ENCODE measurements around the gene RPLP2.

The RPLP2 gene

DNA sequence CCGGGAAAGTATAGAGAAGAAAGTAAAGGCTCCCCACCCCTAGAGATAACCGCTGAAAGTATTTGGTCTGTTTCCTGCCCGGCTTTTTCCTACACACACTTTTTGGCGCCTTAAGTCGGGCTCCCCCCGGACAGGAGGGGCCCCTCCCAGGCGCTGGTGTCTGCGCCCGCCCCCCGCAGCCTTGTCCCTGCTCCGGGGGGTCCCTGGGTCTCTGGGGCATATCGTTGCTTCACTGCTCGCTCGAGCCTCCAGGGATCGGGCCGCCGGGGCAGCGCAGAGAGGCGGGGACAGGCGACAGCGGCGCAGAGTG, 17.0 kb downstream of the RPLP2 start:
- DNase-seq, result no peak

DNA sequence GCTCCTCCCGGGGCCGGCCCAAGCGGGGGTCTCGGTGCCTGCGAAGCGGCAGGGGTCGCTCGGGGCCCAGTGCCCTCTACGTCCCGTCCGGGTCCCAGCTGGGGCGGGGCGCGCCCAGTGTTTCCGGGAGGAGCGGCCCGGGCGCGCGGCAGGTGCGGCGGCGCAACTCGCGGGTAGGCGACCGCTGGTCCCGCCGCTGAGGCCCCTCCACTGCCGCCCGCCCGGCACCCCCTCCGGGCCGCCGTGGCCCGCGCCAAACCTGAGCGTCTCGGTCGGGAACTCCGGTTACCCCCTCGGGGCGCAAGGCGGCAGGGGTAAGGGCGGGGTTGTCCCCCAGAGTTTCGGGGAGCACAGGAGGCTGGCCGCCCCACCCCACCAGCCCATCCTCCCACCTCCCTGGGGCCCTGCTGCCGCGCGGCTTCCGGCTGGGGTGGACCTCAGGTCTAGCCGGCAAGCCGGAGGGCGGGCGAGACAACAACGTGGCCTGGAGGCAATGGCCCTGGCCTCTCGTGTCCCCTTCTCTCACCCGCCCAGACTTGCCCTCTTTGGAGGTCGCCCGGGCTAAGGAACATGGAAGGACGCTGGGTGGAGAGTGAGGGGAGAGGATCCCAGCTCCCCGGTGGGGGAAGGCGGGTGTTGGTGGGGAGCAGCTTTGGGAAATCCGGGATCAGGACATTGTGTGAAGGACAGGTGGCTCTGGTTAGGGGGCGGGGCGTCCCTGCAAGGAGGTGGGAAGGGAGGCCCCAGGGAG, 17.6 kb downstream of the RPLP2 start:
- DNase-seq, result peak; percentile 63

DNA sequence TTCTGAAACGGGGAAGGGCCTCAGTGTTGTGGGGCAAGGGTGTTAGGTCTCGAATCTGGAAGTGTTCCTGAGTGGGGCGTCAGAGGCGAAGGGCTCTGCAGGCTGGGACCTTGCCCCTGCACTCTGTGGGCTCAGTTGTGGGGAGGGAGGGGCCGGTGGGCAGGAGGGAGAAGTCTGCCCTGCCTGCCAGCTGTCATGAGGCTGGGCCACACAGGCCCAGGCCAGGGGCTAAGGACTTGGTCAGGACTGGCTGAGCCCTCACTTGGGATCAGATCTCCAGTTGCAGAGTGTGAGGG, 18.1 kb downstream of the RPLP2 start, which contains the start of gene CRACR2B:
TSS of gene CRACR2B (plus strand) at position 23 of the 296 bp plus-strand sequence. CDS start 689 bp downstream, outside the sequence.
- DNase-seq, result no peak

DNA sequence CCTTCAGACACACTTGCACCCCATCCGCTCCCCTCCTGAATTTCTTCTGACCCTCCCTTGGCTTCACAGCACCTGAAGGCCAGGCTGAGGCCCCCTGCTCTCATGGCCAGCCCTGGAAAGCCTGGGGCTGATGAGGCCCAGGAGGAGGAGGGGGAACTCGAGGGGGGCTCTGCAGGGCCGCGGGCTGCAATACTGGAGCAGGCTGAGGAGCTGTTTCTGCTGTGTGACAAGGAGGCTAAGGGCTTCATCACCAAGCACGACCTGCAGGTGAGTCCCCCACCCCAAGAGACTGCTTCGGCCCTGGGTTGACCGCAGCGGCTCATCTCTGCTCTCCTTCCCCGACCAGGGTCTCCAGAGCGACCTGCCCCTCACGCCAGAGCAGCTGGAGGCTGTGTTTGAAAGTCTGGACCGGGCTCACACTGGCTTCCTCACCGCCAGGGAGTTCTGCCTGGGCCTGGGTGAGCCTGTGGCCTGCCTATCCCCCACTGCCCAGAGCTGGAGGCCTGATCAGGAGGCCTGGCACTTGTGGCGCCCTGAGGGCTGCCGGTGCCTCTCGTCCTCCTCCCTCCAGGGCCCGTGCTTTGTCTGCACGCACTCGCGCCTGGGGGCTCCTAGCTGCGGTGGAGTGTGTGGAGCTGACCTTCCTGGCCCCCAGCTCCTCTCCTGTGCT, 18.9 kb downstream of the RPLP2 start:
- DNase-seq, result no peak

DNA sequence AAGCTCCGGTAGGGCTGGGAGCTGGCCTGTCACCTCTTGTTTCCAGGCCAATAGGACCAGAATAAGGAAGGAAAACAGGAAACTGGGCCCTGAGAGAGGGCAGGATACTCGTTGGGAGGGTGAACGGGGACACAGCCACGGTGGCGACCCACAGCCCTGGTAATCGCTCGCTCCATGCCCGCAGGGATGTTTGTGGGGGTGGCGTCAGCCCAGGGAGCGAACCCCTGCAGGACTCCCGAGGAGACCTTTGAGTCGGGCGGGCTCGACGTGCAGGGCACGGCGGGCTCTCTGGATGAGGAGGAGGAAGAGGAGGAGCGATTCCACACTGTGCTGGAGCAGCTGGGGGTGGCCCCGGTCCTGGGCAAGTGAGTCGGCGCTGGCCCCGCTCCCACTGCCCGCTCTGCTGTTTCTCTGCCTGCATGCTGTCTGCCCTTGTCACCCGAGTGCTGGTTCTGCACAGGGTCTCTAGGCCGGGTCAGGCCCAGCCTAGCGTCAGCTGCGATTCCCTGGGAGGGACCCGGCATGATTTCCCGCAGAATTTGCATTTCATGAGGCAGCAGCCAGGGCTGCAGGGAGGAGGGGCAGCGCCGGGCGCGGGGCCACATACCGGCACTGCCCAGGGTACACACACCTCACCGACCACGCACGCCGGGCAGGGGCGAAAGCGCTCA, 19.5 kb downstream of the RPLP2 start:
- no peak for DNase-seq

DNA sequence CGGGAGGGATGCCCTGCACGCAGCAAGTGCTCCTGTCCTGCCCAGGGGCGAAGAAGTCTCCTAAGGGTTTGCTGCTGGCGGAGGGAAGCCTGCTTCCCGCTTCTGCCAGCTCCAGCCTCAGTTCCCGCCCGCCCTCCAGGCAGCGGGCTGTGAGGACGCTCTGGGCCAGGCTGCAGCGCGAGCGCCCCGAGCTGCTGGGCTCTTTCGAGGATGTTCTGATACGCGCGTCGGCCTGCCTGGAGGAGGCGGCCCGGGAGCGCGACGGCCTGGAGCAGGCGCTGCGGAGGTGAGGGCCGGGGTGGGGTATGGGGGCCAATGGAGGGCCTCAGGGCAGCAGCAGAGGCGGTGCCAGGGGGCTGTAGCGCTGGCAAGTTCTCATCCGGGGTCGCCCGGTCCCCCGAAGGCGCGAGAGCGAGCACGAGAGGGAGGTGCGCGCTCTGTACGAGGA, 20.1 kb downstream of the RPLP2 start:
- no peak for DNase-seq

DNA sequence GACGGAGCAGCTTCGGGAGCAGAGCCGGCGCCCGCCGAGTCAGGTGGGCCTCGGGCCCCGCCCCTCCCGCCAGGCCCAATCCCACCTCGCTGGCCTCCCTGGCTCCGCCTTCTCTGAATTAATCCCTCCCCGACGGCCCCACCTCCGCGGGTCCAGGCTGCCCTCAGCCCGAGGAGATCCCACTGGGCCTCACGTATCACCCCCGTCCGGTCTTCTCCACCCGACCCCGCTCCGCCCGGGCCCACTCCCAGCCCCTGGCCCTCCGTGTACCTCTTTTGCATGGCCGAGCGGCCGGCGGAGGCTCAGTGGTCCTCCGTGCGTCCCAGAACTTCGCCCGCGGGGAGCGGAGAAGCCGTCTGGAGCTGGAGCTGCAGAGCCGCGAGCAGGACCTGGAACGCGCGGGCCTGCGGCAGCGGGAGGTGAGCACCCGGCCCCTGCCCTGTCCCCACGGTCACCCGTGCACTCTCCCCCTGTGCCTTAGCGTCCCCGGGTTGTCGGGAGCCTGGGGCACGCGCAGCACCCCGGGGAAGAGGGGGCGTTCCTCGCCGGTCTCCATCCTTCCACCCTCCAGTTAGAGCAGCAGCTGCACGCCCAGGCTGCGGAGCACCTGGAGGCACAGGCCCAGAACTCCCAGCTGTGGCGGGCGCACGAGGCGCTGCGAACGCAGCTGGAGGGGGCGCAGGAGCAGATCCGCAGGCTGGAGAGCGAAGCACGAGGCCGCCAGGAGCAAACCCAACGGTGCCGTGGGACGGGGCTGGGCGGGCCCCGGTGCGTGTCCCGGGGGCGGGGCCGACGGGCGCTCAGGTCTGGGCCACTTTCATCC, 20.7 kb downstream of the RPLP2 start:
- peak; percentile 94 for DNase-seq

DNA sequence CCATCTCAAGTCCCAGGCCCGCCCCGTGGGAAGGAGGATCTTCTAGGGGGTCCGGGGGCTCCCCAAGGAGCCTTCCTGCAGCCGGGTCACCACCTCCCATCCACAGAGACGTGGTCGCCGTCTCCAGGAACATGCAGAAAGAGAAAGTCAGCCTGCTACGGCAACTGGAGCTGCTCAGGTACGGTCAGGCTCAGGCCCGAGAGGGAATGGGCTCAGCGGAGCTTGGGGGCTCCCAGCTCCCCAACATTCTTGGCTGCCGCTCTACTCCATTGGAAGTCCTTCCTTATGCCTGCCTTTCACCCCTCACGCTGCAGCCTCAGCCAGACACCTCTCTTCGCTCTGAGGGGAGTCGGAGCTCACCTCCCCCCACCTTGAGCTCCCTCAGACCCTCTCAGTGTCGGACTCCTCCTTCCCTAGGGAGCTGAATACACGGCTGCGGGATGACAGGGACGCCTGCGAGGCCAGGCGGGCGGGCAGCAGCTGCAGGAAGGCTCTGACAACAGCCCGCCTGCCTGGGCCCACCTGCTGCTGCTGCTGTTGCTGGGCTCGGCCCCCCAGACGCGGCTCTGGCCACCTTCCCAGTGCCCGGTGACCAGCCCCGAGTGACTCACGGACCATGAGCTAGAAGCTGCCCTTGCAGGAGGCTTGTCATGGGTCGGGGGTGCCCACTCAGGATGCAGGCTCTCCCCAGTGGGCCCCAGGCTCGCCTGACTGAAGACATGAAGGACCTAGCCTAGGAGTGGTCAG, 21.5 kb downstream of the RPLP2 start:
- DNase-seq, result peak; percentile 43

DNA sequence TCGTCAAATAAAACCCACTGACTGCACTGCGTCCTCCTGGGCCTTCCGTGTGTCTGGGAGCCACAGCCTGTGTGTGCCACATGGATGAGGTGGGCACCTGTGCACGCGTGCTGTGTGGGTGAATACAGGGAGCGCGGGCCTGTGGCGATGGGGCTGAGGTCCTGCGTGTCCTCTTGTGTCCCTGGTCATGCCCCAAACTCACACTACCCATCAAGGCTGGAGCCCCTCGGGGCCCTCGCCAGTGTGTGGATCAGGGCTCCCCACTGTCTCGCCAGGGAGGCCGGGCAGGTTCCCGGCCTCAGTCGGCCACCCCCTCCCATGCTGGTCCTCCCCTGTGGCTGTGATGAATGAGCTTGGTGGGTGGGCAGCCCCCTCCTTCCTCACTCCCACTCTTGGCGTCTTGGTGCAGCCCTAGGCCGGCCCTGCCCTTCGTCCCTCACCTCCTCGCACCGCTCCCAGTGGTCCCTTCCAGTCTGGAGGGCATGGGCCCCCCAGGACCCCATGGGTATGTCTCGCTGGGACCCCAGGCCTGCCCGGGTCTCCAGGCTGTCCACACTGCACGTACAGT, 22.3 kb downstream of the RPLP2 start:
- DNase-seq, result no peak

DNA sequence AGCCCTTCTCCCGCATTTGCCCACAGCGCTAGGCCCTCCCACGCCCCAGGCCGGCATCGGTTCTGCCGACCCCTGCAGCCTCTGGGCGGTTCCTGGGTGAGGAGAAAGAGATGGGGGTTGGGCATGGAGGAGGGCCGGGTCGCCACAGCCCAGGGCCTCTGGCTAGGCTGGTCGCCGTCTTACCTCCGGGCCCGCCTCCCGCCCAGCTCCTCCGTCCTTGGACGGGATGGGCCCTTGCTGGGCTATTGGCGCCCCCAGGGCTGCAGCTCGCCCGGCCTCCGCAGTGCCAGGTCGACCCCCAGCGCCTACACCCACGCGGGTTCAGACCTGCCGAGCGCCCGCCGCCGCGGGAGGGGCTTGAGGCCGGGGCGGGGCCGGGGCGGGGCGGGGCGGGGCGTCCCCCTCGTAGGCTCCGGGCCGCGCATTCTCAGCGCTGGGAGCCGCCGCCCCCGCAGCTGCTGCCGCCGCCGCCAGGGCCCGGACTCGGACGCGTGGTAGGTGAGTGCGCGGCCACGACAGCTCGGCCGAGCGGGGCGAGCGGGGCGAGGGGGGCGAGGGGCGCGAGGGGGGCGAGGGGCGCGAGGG, 22.9 kb downstream of the RPLP2 start, which contains the start of gene CD151:
TSS of gene CD151 (plus strand) at position 424 of the 585 bp plus-strand sequence. CDS start 3,118 bp downstream, outside the sequence.
- DNase-seq, result peak; percentile 76

DNA sequence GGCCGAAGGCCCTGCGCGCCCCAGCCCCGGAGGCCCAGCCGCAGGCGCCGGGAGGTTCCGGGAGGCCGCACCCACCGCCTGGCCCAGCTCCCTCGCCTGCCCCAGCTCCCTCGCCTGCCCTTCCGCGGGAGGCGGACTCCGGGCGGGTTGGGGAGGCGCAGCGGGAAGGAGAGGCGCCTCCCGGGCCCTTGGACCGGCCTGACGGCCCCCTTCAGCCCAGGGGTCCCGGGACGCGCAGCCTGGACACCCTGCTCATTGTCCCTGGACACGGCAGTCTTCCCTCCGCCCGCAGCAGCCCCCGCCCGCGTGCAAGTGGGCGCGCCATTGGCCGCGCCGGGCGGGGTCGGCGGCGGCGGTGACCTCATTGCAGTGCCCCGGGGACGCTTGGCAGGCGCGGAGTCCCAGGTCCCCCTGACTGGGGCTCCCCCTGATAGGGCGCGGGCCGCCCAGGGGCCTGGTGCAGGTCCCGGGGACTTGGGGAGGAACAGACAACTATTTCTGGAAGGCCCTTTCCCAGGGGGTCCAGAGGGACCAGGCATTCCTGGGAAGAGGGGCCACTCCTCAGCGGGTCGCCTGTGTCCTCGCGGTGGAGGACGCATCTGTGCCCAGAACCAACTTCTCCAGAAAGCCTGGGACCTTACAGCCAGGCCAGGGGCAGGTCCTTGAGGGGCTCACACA, 23.5 kb downstream of the RPLP2 start:
- DNase-seq, result peak; percentile 48

DNA sequence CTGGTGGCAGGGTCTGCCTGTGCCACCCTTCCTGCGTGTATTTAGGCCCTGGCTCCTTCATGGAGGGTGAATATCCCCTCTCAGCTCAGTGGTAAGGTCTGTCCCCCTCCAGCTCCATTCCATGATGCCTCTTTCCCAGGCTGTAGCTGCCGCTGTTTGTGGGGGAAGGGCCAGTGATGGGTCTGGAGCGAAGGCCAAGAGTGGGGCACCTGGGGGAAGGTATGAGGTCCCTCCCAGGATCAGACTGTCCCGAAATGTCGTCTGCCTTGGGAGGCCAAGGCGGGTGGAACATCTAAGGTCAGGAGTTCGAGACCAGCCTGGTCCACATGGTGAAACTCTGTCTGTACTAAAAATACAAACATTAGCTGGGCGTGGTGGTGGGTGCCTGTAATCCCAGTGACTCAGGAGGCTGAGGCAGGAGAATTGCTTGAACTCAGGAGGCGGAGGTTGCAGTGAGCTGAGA, 24.1 kb downstream of the RPLP2 start:
- peak; percentile 45 for DNase-seq

DNA sequence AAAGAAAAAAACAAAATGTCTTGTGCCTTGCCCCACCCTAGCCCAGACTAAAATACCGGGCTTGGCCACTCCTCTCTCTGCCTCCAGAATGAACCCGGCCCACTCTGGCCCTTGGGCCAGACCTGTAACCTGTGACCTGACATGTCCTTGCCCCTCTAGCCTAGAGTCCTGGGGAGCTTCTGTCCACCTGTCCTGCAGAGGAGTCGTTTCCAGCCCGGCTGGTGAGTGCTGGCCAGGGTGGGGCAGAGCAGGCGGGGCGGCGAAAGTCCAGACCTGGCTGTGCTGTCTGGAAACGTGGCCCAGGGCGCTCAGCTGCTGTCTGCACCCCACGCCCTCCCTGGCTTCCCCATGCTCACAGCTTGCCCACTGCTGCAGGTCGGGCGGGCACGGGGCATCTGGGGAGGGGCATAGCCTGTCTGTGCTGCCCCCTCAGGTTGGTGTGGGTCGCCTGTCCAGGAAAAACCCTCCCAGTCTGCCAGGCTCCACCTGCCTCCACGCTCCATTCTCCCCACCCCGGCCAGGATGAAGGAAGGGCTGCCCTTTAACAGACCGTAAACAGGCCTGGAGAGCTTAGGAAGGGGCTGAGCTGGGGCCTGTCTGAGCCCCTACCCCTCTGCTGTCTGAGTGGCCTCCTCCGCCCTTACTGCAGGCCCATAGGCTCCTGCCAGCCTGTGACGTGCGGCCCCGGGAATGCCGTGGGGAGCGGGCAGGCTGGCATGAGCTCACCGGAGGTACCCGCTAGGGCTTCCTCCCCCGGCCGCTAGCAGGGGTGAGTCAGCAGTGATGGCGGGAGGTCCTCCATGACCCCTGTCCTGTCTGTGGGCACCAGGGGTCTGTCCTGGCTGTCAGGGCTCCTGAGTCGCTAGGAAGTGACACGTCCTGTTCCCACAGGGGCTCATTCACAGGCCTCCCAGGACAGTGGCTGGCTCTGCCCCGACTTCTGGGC, 24.9 kb downstream of the RPLP2 start:
- DNase-seq, result no peak

DNA sequence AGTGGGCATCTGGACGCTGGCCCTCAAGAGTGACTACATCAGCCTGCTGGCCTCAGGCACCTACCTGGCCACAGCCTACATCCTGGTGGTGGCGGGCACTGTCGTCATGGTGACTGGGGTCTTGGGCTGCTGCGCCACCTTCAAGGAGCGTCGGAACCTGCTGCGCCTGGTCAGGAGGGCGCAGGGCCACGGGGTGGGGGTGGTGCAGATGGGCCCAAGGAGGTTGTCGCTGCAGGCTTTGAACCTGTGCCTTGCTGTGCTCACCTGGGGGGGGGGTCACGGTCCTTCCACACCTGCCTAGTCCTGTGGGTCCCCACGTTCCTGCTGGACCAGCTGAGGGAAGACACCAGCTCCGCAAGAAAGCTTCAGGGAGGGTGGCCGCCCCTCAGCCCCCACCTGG, 26.5 kb downstream of the RPLP2 start:
- DNase-seq, result no peak

DNA sequence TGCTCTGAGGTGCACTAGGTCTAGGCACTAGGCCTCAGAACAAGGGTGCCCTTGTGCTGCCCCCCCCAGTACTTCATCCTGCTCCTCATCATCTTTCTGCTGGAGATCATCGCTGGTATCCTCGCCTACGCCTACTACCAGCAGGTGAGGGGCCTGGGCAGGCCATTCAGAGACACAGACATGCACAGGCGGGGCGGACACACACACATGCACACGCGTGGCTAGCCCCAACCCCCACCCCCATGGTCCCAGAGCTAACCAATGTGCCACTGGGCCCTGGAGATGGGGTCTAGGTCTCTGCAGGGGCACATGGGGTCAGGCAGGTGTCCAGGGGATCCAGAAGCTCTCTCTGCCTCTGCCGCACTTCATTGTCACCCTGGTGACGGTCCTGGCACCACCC, 26.9 kb downstream of the RPLP2 start:
- DNase-seq, result no peak

DNA sequence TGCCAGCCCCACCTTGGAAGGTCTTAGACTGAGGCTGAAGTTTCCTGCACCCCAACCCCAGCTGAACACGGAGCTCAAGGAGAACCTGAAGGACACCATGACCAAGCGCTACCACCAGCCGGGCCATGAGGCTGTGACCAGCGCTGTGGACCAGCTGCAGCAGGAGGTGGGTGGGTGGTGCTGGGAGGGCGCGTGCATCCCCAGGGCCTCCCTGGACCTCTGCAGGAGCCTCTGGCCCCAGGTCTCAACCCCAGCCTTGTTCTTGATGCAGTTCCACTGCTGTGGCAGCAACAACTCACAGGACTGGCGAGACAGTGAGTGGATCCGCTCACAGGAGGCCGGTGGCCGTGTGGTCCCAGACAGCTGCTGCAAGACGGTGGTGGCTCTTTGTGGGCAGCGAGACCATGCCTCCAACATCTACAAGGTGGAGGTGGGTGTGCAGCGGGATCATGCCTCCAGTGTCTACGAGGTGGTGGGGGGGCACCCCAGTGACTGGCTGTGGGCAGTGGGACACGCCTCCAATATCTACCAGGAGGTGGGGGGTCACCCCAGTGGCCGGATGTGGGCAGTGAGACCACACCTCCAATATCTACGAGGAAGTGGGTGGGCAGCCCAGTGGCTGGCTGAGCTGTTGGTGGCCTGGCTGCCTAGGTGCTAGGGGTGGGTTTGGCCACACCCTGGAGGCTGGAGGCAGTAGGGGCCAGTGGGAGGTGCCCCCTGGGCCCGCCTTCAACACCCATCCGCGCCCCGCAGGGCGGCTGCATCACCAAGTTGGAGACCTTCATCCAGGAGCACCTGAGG, 27.6 kb downstream of the RPLP2 start:
- no peak for DNase-seq

DNA sequence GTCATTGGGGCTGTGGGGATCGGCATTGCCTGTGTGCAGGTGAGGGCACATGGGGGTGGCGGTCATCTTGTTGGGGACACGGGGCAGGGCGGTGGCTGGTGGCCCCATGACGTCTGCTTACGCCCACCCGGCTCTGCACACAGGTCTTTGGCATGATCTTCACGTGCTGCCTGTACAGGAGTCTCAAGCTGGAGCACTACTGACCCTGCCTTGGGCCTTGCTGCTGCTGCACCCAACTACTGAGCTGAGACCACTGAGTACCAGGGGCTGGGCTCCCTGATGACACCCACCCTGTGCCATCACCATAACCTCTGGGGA, 28.2 kb downstream of the RPLP2 start:
- DNase-seq, result no peak

DNA sequence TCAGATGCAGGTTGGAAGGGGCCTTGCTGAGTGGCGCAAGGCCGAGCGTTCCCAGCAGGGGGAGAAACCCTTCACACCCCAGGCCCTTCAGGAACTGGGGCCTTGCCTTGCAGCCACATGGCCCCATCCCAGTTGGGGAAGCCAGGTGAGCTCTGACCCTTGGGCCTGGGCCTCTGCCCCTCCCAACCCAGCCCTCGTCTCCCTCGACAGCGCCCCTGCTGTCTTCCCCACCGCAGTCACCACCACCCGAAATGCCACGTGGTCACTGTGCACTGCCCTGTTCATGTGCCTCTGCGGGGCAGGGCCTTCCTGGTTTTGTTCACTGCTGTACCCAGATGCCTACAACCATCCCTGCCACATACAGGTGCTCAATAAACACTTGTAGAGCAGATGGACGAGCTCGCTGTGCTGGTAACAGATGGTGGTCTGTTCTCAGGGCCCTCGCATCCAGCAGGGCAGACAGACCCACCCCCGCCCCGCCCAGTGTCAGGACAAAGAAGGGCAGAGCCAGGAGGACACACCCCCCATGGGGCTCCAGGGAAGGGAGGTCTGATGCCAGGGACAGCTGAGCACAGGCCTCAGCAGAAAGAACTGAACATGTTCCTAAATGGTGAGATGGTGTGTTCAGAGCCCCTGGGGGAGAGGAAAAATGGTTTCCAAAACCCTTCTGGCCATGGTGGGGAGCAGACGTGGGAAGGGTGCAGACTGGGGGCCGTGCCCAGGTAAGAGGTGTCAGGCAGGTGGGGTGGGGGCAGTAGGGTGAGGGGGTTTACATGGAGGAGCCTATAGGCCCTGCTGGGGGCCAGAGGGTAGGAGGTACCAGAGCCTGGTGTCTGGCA, 28.9 kb downstream of the RPLP2 start:
- peak; percentile 81 for DNase-seq
